Dedifferentiated amniotic fluid mesenchymal stem cell (primary cell): ENCODE results near the gene GSX1.
"Not testable (repeated sequence)": the region's sequence is repeated elsewhere in the genome, so short reads cannot be mapped to it uniquely, and the experiment has no call there.

Experiments used
- DNase-seq: peaks from one replicate; pipeline ENCODE4 v3.0.0-alpha.2; 2016; ENCODE audit errors: extremely low spot score

GSX1 gene

GRCh38 chr13:27794368-27794691, 2.0 kb downstream of the GSX1 start:
- DNase-seq: no peak

GRCh38 chr13:27794921-27795717, 2.8 kb downstream of the GSX1 start:
- DNase-seq: no peak

DNA sequence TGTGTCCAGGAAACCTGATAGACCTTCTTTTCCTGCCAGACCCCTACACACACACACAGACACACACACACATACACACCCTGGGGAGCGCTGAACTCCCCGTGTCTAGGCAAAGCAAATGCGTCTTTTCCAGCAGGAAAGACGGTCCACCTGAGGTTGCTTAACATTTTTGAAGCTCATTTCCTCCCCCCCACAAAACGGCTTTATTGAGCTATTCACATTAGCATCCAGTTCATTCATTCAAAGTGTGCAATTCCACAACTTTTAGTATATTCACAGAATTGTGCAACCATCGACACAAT, 3.4 kb downstream of the GSX1 start:
- DNase-seq: no peak

- DNase-seq: no peak
These were observed 4.4 kb downstream of the GSX1 start for GRCh38 chr13:27796544-27797227.

- no peak for DNase-seq
These were observed 4.9 kb downstream of the GSX1 start for GRCh38 chr13:27797228-27797624.

GRCh38 chr13:27806744-27807387, 14.6 kb downstream of the GSX1 start:
- DNase-seq: no peak

- no peak for DNase-seq
These were observed 16.7 kb downstream of the GSX1 start for GRCh38 chr13:27808851-27809550.

DNA sequence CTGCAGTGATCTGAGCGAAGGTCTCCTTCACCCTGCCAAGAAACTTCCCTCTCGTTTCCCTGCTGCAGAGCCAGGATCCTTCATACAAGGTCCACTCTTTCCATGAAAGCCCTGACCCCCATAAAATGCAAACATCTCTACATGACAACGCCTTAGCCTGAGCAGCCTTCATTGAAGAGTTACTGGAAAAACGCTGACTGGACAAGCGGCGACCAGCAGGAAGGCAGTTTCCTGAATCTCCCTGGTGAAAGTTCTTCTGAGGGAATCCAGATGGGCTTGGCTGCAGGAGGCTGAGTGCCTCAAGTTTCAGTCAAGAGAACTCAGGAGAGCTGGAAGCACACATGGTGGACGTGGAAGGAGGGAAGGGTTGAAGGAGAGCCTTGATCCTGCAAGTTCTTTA, 17.7 kb downstream of the GSX1 start:
- DNase-seq: no peak

- DNase-seq: no peak
These were observed 18.2 kb downstream of the GSX1 start for GRCh38 chr13:27810461-27810860.

- DNase-seq: no peak
These were observed 21.5 kb downstream of the GSX1 start for GRCh38 chr13:27813826-27814225.

DNA sequence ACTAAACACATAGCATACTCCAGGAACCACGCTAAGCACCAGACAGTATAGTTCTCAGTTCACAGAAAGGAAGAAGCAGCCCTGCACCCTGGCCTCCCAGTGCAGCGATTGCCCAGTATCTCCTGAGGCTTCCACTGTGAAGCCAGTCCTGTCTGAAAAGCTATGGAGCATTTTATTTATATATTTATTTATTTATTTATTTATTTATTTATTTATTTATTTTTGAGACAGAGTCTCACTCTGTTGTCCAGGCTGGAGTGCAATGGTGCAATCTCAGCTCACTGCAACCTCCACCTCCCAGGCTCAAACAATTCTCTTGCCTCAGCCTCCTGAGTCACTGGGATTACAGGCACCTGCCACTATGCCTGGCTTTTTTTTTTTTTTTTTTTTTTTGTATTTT, 25.5 kb downstream of the GSX1 start:
- not testable (repeated sequence) for DNase-seq

GRCh38 chr13:27820524-27821482, 28.5 kb downstream of the GSX1 start:
- DNase-seq: no peak

DNA sequence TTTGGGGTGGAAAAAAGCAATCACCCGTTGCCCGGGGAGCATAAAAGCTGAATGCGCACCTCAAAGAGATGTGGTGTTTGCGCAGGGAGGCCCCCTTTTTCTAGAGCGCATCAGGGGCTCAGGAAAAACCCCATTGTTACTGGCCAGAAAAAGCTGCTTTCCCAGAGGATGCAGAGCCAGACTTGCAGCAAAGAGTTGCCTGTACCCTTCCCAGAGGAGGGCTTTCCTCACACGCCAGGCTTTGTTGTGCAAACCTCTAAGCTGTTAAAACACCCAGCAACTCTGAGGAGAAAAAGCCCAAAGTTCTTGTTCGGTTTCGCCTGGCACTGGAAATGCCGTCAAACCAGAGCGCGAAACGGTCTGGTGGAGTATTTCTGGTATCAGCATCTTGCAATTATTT, 29.3 kb downstream of the GSX1 start:
- DNase-seq: no peak

- no peak for DNase-seq
These were observed 30.1 kb downstream of the GSX1 start for GRCh38 chr13:27822258-27822872.

GRCh38 chr13:27822873-27823311, 30.6 kb downstream of the GSX1 start:
- DNase-seq: no peak

GRCh38 chr13:27824121-27824520, 31.8 kb downstream of the GSX1 start:
- DNase-seq: no peak

GRCh38 chr13:27825072-27825471, 32.8 kb downstream of the GSX1 start:
- DNase-seq: no peak

- peak; percentile 75 for DNase-seq
These were observed 34.4 kb downstream of the GSX1 start for GRCh38 chr13:27826379-27827353.

DNA sequence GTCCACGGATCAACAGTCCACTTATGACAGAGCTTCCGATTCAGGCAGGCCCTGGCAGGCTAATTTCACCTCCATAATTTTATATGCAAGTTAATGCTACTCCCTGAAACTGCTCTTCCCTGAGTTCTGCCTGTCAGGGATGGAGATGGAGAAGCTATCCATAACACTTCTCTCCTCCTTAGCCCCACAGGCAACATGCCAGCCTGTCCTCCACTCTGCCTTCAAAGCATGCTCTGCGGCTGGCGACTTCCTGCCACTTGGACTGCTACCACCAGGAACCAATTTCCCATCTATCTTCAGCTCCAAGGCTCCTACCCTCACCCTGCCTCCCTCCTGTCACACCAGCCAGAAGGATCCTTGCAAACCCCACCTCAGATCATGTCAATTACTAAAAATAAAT, 35.4 kb downstream of the GSX1 start:
- DNase-seq: no peak

- DNase-seq: no peak
These were observed 37.7 kb downstream of the GSX1 start for GRCh38 chr13:27830010-27830409.
